Umbilical cord (tissue), 2 donors: ENCODE data around the gene NT5C3A. TPM values are rescaled to one million over a fixed set of nuclear protein-coding genes. Genes with fewer than 3 reads are reported as not detected.
"Not testable (repeated sequence)": the region's sequence is repeated elsewhere in the genome, so short reads cannot be mapped to it uniquely, and the experiment has no call there.

Source experiments
- DNase-seq: peaks from one replicate; pipeline ENCODE4 v3.0.0-alpha.2; 2015; ENCODE audit warnings: low spot score
- total RNA-seq: library from RNA; depleted of rRNA; stranded (reverse); fragments of >200 nt; gene quantifications from one replicate; pipeline ENCODE4 v1.2.3, GENCODE V29; 2014; ENCODE audit warnings: low replicate concordance; ENCODE audit not compliant: insufficient read depth

NT5C3A gene
- total RNA-seq, 1 donor from 2014 or later, result 47.2 TPM

- DNase-seq, result not testable (repeated sequence)
Observed at GRCh38 chr7:32979902-32980301, 82.7 kb downstream of the NT5C3A start.

GRCh38 chr7:32979246-32979645 lies 83.3 kb downstream of the NT5C3A start:
- peak; percentile 70 for DNase-seq

GRCh38 chr7:32977159-32977558 lies 85.4 kb downstream of the NT5C3A start:
- DNase-seq, result not testable (repeated sequence)

- not testable (repeated sequence) for DNase-seq
Observed at GRCh38 chr7:32971967-32972366, 90.6 kb downstream of the NT5C3A start.

- DNase-seq, result not testable (repeated sequence)
Observed at GRCh38 chr7:32967268-32967582, 95.4 kb downstream of the NT5C3A start.

GRCh38 chr7:32966489-32967267 lies 95.9 kb downstream of the NT5C3A start:
- not testable (repeated sequence) for DNase-seq

- DNase-seq, result not testable (repeated sequence)
Observed at GRCh38 chr7:32964461-32965159, 98.0 kb downstream of the NT5C3A start.

Other genes starting within 250 kb of the NT5C3A start
- gene KBTBD2, start 171.0 kb downstream of the NT5C3A start, total RNA-seq, result 74.6 TPM
- 209 TPM for gene FKBP9, start 105.3 kb downstream of the NT5C3A start, total RNA-seq
- gene RP9, start 46.6 kb upstream of the NT5C3A start, total RNA-seq, result not detected
- gene BBS9, start 66.8 kb upstream of the NT5C3A start, total RNA-seq, result 76.1 TPM